Myocyte (in vitro differentiated cells): ENCODE results near the gene NF1. TPM values are rescaled to one million over a fixed set of nuclear protein-coding genes. Genes with fewer than 3 reads are reported as not detected.
"Not testable (repeated sequence)": the region's sequence is repeated elsewhere in the genome, so short reads cannot be mapped to it uniquely, and the experiment has no call there.

Experiments
- DNase-seq: peaks from one replicate; pipeline ENCODE4 v3.0.0-alpha.2; 2012; ENCODE audit warnings: low read depth
- polyA plus RNA-seq: library from polyadenylated mRNA; unstranded; fragments of >200 nt; gene quantifications from one replicate; pipeline ENCODE4 v1.2.1, GENCODE V29; 2012; ENCODE audit warnings: missing spikeins
- total RNA-seq: library from RNA; depleted of rRNA; stranded (reverse); fragments of >200 nt; gene quantifications from 2 replicates; pipeline ENCODE4 v1.2.3, GENCODE V29; 2014

The NF1 gene
- total RNA-seq: 31.8 and 42.9 TPM in 2 replicates
- 11.2 TPM for polyA plus RNA-seq

GRCh38 chr17:31094600-31095235 lies at the start of gene NF1:
Gene NF1 (plus strand): TSS chr17:31094977. CDS start chr17:31095310, 333 bp downstream.
- peak; percentile 97 for DNase-seq

GRCh38 chr17:31046856-31047425 lies 47.8 kb upstream of the NF1 start:
- DNase-seq: not testable (repeated sequence)

GRCh38 chr17:31048142-31048541 lies 46.6 kb upstream of the NF1 start:
- no peak for DNase-seq

- no peak for DNase-seq
These were observed 46.0 kb upstream of the NF1 start for GRCh38 chr17:31048780-31049179.

- DNase-seq: no peak
These were observed 43.8 kb upstream of the NF1 start for GRCh38 chr17:31050948-31051347.

GRCh38 chr17:31051506-31051905 lies 43.3 kb upstream of the NF1 start:
- DNase-seq: no peak

- DNase-seq: peak; percentile 96
These were observed 42.4 kb upstream of the NF1 start for GRCh38 chr17:31052187-31052889.

- no peak for DNase-seq
These were observed 41.7 kb upstream of the NF1 start for GRCh38 chr17:31053071-31053470.

- DNase-seq: no peak
These were observed 40.0 kb upstream of the NF1 start for GRCh38 chr17:31054761-31055160.

GRCh38 chr17:31058976-31059375 lies 35.8 kb upstream of the NF1 start:
- DNase-seq: no peak

GRCh38 chr17:31060791-31061550 lies 33.8 kb upstream of the NF1 start:
- no peak for DNase-seq

GRCh38 chr17:31061678-31062077 lies 33.1 kb upstream of the NF1 start:
- no peak for DNase-seq

- no peak for DNase-seq
These were observed 32.4 kb upstream of the NF1 start for GRCh38 chr17:31062346-31062745.

GRCh38 chr17:31064707-31065106 lies 30.1 kb upstream of the NF1 start:
- no peak for DNase-seq

- DNase-seq: peak; percentile 64
These were observed 27.0 kb upstream of the NF1 start for GRCh38 chr17:31067691-31068184.

GRCh38 chr17:31068291-31068690 lies 26.5 kb upstream of the NF1 start:
- DNase-seq: peak; percentile 42

GRCh38 chr17:31072186-31072585 lies 22.6 kb upstream of the NF1 start:
- DNase-seq: no peak

GRCh38 chr17:31073411-31073810 lies 21.4 kb upstream of the NF1 start:
- DNase-seq: no peak

GRCh38 chr17:31074772-31075555 lies 19.8 kb upstream of the NF1 start:
- no peak for DNase-seq

- DNase-seq: peak; percentile 15
These were observed 16.5 kb upstream of the NF1 start for GRCh38 chr17:31078290-31078689.

GRCh38 chr17:31079731-31080130 lies 15.0 kb upstream of the NF1 start:
- DNase-seq: no peak
